ENCODE data around the gene SERINC1. TPM values are rescaled to one million over a fixed set of nuclear protein-coding genes. Genes with fewer than 3 reads are reported as not detected.
"Not testable (repeated sequence)": the region's sequence is repeated elsewhere in the genome, so short reads cannot be mapped to it uniquely, and the experiment has no call there.

The SERINC1 gene
- total RNA-seq, 4 donors from 2014 or later, result 215 to 314 (median 276) TPM

- Histone ChIP-seq H3K27ac (replicated peaks in 1 of 4) (no peak overlapping the region), H3K36me3 (peaks cover 16 to 49% (median 31%) of the 10 kb centered on the region in 4 donors), H3K4me3 (no peak overlapping the region), H3K4me1 (peaks cover 37 to 69% (median 62%) of the 10 kb centered on the region in 4 donors), H3K27me3 (no peaks in the 10 kb centered on the region), H3K9me3 (no peaks in the 10 kb centered on the region)
- no peak for TF ChIP-seq POLR2A (IDR thresholded peaks at IDR 0.05; ENCODE audit: low read depth)
- TF ChIP-seq, protein P1, sequence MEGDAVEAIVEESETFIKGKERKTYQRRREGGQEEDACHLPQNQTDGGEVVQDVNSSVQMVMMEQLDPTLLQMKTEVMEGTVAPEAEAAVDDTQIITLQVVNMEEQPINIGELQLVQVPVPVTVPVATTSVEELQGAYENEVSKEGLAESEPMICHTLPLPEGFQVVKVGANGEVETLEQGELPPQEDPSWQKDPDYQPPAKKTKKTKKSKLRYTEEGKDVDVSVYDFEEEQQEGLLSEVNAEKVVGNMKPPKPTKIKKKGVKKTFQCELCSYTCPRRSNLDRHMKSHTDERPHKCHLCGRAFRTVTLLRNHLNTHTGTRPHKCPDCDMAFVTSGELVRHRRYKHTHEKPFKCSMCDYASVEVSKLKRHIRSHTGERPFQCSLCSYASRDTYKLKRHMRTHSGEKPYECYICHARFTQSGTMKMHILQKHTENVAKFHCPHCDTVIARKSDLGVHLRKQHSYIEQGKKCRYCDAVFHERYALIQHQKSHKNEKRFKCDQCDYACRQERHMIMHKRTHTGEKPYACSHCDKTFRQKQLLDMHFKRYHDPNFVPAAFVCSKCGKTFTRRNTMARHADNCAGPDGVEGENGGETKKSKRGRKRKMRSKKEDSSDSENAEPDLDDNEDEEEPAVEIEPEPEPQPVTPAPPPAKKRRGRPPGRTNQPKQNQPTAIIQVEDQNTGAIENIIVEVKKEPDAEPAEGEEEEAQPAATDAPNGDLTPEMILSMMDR (IDR thresholded peaks at IDR 0.05), result no peak
- TF ChIP-seq EP300 (IDR thresholded peaks at IDR 0.05), result no peak
- TF ChIP-seq POLR2AphosphoS5 (IDR thresholded peaks at IDR 0.05), result no peak
- WGBS, result 88% methylated on average over 1 of the region's 1 CpG
- intact Hi-C loops (cut with DNase I), result loop anchor here (5.0 kb wide), 1 partner anchor 36 kb away; no protein-coding TSS in a partner anchor
- no peak for DNase-seq (ENCODE audit: extremely low spot score)
Measured at GRCh38 chr6:122458087-122458486, 13.5 kb downstream of the SERINC1 start.

GRCh38 chr6:122455116-122455515, 16.5 kb downstream of the SERINC1 start:
- not testable (repeated sequence) for H3K27me3 ChIP-seq; DNase-seq (ENCODE audit: extremely low spot score); H3K27ac ChIP-seq (replicated peaks in 1 of 4); H3K9me3 ChIP-seq; H3K4me3 ChIP-seq
- peaks cover 33 to 79% (median 56%) of the 10 kb centered on the region in 4 donors for H3K36me3 ChIP-seq
- intact Hi-C loops (cut with DNase I), result loop anchor here (5.0 kb wide), 1 partner anchor 33 kb away; no protein-coding TSS in a partner anchor
- peaks cover 21 to 39% (median 35%) of the 10 kb centered on the region in 4 donors for H3K4me1 ChIP-seq
- WGBS, result 97% methylated on average over 1 of the region's 1 CpG

- intact Hi-C loops (cut with DNase I), result loop anchor here (5.0 kb wide), 1 partner anchor 32 kb away; no protein-coding TSS in a partner anchor
- Histone ChIP-seq H3K27me3 (no peaks in the 10 kb centered on the region), H3K36me3 (peaks cover 37 to 83% (median 61%) of the 10 kb centered on the region in 4 donors), H3K27ac (replicated peaks in 1 of 4) (no peak overlapping the region), H3K4me3 (no peak overlapping the region), H3K9me3 (no peaks in the 10 kb centered on the region), H3K4me1 (peaks cover 16 to 34% (median 30%) of the 10 kb centered on the region in 4 donors)
- 81% methylated on average over 4 of the region's 4 CpGs for WGBS
- DNase-seq (ENCODE audit: extremely low spot score), result no peak
- TF ChIP-seq POLR2A (IDR thresholded peaks at IDR 0.05; ENCODE audit: low read depth) (no peak), EP300 (IDR thresholded peaks at IDR 0.05) (no peak), POLR2AphosphoS5 (IDR thresholded peaks at IDR 0.05) (no peak)
- TF ChIP-seq, protein P1 (IDR thresholded peaks at IDR 0.05), result no peak
Measured at GRCh38 chr6:122454673-122455072, 16.9 kb downstream of the SERINC1 start.

GRCh38 chr6:122452509-122452908, 19.1 kb downstream of the SERINC1 start:
- WGBS, result 68% methylated on average over 1 of the region's 1 CpG
- Histone ChIP-seq H3K27ac (replicated peaks in 1 of 4) (no peak overlapping the region), H3K9me3 (no peaks in the 10 kb centered on the region), H3K4me3 (no peak overlapping the region), H3K27me3 (no peaks in the 10 kb centered on the region), H3K36me3 (peaks cover 53 to 98% (median 79%) of the 10 kb centered on the region in 4 donors), H3K4me1 (peaks cover 3 to 13% (median 10%) of the 10 kb centered on the region in 4 donors)
- intact Hi-C loops (cut with DNase I), result no loop called here
- DNase-seq (ENCODE audit: extremely low spot score), result no peak
- no peak for TF ChIP-seq POLR2A (IDR thresholded peaks at IDR 0.05; ENCODE audit: low read depth)
- TF ChIP-seq POLR2AphosphoS5 (IDR thresholded peaks at IDR 0.05), result no peak
- TF ChIP-seq, protein P1 (IDR thresholded peaks at IDR 0.05), result no peak
- no peak for TF ChIP-seq EP300 (IDR thresholded peaks at IDR 0.05)

DNA sequence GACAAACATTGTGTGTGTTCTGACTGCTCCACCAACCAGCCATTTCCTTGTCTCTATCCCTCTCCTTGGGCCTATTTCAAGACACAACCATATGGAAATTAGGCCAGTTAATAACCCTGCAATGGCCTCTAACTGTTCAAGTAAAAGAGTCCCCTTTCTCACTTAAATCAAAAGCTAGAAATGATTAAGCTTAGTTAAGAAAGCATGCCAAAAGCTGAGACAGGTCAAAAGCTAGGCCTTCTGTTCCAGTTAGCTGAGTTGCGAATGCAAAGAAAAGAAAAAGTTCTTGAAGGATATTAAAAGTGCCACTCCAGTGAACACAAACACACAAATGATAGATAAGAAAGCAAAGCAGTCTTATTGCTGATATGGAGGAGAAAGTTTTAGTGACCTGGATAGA, 22.5 kb downstream of the SERINC1 start:
- Histone ChIP-seq H3K9me3 (no peaks in the 10 kb centered on the region), H3K36me3 (peaks cover 67 to 97% (median 79%) of the 10 kb centered on the region in 4 donors)

More for the DNA sequence above, 22.5 kb downstream of the SERINC1 start:
- no peak overlapping the region for H3K4me3 ChIP-seq
- H3K27ac ChIP-seq (replicated peaks in 1 of 4), result no peak overlapping the region
- no peak for DNase-seq (ENCODE audit: extremely low spot score)
- TF ChIP-seq, protein P1 (IDR thresholded peaks at IDR 0.05), result no peak
- no peak for TF ChIP-seq EP300 (IDR thresholded peaks at IDR 0.05)
- TF ChIP-seq POLR2AphosphoS5 (IDR thresholded peaks at IDR 0.05), result no peak
- no peak for TF ChIP-seq POLR2A (IDR thresholded peaks at IDR 0.05; ENCODE audit: low read depth)
- 97% methylated on average over 1 of the region's 1 CpG for WGBS
- peaks cover 0 to 7% (median 2%) of the 10 kb centered on the region in 4 donors for H3K4me1 ChIP-seq
- intact Hi-C loops (cut with DNase I), result no loop called here
- no peaks in the 10 kb centered on the region for H3K27me3 ChIP-seq
